Ectodermal cell (in vitro differentiated cells): ENCODE measurements around the gene COX6B2.

Experiments used
- H3K27ac ChIP-seq: 2 replicates; pipeline ENCODE4 v1.7.0; 2013; ENCODE audit warnings: mild to moderate bottlenecking, low read depth, low read length; ENCODE audit not compliant: insufficient read depth, poor library complexity, severe bottlenecking
- H3K27me3 ChIP-seq: 2 replicates; pipeline ENCODE4 v1.7.0; 2013; ENCODE audit warnings: mild to moderate bottlenecking, low read length; ENCODE audit not compliant: insufficient read depth, control insufficient read depth, poor library complexity, severe bottlenecking
- H3K36me3 ChIP-seq: one replicate; pipeline ENCODE4 v1.7.0; 2013; ENCODE audit warnings: low read length; ENCODE audit not compliant: control insufficient read depth, insufficient read depth
- H3K4me1 ChIP-seq: one replicate; pipeline ENCODE4 v1.7.0; 2013; ENCODE audit warnings: low read length; ENCODE audit not compliant: control insufficient read depth, insufficient read depth
- H3K4me3 ChIP-seq: 2 replicates; pipeline ENCODE4 v1.7.0; 2013; ENCODE audit warnings: low read depth, low read length, control low read depth; ENCODE audit not compliant: insufficient read depth
- H3K9me3 ChIP-seq: 2 replicates; pipeline ENCODE4 v1.7.0; 2013; ENCODE audit warnings: mild to moderate bottlenecking, low read length, moderate library complexity; ENCODE audit not compliant: control insufficient read depth
- WGBS, 2 experiments: methylation state at CpG; one replicate each; pipeline ENCODE4 v1.1.7; 2013; ENCODE audit warnings: missing lambda C conversion rate in 2 of 2; 5-methylcytosine and 5-hydroxymethylcytosine counted together

The COX6B2 gene

GRCh38 chr19:55389386-55390317 lies 35.1 kb upstream of the COX6B2 start:
- Histone ChIP-seq H3K4me1 (peaks cover 46% of the 10 kb centered on the region), H3K27me3 (no peaks in the 10 kb centered on the region), H3K36me3 (peaks cover 32% of the 10 kb centered on the region), H3K27ac (no peak overlapping the region), H3K9me3 (no peaks in the 10 kb centered on the region), H3K4me3 (no peak overlapping the region)
- WGBS, 2 experiments, result 82 to 85% methylated on average over 21 of the region's 21 CpGs

DNA sequence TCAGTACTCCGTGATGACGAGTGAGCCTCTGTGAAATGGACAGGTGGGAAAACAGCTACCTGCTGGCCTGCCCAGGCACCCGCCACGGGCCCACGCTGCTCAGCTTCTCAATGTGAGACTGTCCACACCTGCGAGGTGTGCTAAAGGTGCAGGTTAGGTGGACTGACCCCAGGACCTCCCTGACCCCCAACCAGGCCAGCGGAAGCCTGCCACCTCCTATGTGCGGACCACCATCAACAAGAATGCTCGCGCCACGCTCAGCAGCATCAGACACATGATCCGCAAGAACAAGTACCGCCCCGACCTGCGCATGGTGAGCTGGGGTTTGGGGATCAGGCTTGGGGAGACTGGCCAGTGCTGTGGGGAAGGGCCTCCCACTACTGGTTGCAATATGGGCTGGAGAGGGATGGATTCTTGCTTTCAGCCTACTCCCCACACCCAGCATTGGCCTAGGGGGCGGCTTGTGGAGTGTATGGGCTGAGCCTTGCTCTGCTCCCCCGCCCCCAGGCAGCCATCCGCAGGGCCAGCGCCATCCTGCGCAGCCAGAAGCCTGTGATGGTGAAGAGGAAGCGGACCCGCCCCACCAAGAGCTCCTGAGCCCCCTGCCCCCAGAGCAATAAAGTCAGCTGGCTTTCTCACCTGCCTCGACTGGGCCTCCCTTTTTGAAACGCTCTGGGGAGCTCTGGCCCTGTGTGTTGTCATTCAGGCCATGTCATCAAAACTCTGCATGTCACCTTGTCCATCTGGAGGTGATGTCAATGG lies 33.4 kb upstream of the COX6B2 start:
- H3K4me3 ChIP-seq, result no peak overlapping the region
- H3K4me1 ChIP-seq, result peaks cover 43% of the 10 kb centered on the region
- no peak overlapping the region for H3K27ac ChIP-seq
- no peaks in the 10 kb centered on the region for H3K9me3 ChIP-seq
- H3K27me3 ChIP-seq, result peaks cover 5% of the 10 kb centered on the region
- H3K36me3 ChIP-seq, result peaks cover 32% of the 10 kb centered on the region
- WGBS, 2 experiments, result 93 to 94% methylated on average over 24 of the region's 24 CpGs

- Histone ChIP-seq H3K4me1 (peaks cover 32% of the 10 kb centered on the region), H3K27ac (no peak overlapping the region), H3K9me3 (no peaks in the 10 kb centered on the region), H3K4me3 (peak overlapping the region; percentile 83), H3K27me3 (peaks cover 12% of the 10 kb centered on the region), H3K36me3 (peaks cover 32% of the 10 kb centered on the region)
- WGBS, 2 experiments, result 9% methylated on average over 33 of the region's 33 CpGs
Observed at GRCh38 chr19:55386493-55386971, 32.0 kb upstream of the COX6B2 start.

DNA sequence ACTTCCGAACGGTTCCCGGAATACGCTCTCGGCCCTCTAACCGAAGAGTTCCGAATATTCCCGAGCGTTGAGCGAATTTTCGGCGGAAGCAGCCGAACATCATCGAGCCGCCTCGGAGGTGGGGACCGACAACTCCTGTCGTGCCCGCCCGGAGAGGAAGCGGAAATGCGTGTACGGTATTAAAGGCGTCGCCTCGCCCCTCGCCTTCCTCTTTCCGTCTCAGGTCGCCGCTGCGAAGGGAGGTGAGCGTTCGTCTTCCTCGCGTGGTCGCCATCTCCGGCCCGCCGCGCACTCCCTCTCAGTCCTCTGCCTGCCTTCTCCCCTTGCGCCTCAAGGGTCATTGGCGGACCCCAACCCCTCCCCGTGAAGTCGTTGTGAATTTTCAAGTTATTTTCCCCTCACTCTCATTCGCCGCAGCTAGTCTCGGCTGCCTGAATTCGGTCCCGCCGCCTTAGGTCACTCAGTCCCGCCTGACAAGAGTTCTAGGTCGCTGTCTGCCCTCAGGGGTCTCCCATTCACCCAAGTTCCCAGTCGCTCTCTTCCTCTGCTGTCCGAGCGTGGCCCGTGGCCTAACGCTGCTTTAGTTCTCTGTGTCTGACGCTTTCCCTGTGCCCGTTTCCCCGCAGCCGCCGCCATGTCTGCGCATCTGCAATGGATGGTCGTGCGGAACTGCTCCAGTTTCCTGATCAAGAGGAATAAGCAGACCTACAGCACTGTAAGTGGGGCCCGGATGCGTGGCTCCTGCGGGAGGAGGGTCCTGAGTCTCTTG lies 31.4 kb upstream of the COX6B2 start, which contains the start of gene RPL28:
TSS of gene RPL28 (plus strand) at position 209 of the 769 bp plus-strand sequence. CDS start at position 635, 426 bp downstream.
- peak within 1 kb of the TSS; percentile 68 for H3K27ac ChIP-seq
- WGBS, 2 experiments, result 0% methylated on average over 68 of the region's 68 CpGs
- peaks cover 32% of the 10 kb centered on the region for H3K4me1 ChIP-seq
- peaks cover 12% of the 10 kb centered on the region for H3K27me3 ChIP-seq
- no peaks in the 10 kb centered on the region for H3K9me3 ChIP-seq
- H3K36me3 ChIP-seq, result peaks cover 32% of the 10 kb centered on the region
- H3K4me3 ChIP-seq, result peak within 1 kb of the TSS; percentile 83

DNA sequence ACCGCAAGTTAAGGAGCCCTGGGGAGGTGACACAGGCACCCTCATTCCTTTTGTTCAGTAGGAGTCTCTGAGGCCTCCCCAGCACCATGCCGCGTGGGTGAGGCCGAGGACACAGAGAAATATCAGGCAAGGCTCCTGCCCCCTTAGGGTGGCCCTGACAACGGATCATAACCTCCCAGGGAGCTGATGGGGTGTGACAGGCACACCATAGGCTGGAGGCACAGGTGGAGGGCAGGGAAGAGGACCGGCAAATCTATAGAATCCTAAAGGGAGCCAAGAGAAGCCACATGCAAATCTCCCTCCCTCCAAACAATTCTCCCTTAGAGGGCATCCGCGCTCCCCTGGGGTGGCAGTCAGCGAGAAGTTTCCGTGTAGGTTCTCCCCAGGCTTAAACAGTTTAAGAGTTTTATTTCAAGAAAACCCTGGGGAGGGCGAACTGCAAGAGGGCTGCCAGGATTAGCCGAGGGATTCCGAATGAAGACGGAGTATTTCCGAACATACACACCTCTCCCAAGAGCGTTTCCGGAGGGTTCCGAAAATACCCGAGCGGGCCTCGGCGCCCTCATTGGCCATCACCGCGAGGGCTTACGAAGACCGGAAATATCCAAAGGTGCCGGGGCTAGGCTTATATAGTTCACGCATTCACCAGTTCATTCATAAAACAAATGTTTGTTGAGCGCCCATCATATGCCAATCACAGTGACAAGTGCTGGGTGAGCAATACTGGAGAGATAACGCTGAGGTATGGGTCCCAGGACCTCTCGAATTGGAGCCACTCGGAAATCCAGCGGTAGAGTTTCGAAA lies 30.6 kb upstream of the COX6B2 start:
- Histone ChIP-seq H3K27ac (peak overlapping the region; percentile 68), H3K27me3 (peaks cover 12% of the 10 kb centered on the region)
- WGBS, 2 experiments, result 8% methylated on average over 34 of the region's 34 CpGs

DNA sequence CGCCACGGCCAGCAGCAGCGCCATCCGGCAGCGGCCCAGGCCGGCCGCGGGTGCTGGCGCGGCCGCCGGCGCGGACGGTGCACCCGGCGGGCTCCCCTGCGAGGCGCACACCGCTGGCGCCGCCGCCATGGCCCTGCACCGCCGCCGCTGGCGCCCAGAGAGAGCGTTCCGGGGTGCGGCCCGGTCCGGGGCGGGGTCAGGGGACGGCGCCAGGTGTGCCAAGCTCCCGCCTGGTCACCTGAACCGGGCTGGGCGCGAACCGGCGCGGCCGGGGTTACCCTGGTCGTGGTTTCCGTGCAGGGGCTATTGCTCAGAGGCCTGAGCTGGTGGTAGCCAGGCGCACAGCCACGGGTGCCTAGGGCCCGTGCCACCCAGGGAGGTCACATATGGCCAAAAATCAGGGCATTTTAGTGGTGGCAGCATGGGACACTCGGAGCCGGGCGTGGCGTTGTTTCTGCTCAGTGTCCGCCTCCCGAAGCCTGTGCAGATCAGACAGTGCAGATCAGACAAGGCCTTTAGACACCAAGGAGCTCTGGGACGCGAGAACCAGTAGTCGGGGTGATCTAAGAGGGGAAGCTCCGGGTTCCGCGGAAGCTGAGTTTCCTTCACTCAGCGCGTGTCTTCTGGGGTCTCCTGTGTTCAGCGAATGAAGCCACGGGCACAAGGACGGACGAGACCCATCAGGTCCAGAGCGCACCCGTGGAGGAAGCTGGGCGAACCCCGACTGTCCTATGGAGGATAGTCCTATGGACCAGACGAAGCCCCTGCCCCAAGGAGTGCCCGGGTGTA lies 29.8 kb upstream of the COX6B2 start, which contains the start of gene TMEM238:
TSS of gene TMEM238 (minus strand) at position 162 of the 789 bp plus-strand sequence. CDS start at position 129, 33 bp downstream.
- Histone ChIP-seq H3K27ac (peak within 1 kb of the TSS; percentile 31), H3K36me3 (peaks cover 25% of the 10 kb centered on the region), H3K27me3 (peaks cover 15% of the 10 kb centered on the region), H3K4me3 (peak within 1 kb of the TSS; percentile 83), H3K4me1 (peaks cover 24% of the 10 kb centered on the region), H3K9me3 (no peaks in the 10 kb centered on the region)
- 35 to 38% methylated on average over 72 of the region's 72 CpGs for WGBS, 2 experiments

More for the DNA sequence above, 30.6 kb upstream of the COX6B2 start:
- H3K9me3 ChIP-seq, result no peaks in the 10 kb centered on the region
- H3K36me3 ChIP-seq, result peaks cover 32% of the 10 kb centered on the region
- peaks cover 32% of the 10 kb centered on the region for H3K4me1 ChIP-seq
- peak overlapping the region; percentile 83 for H3K4me3 ChIP-seq

- H3K4me3 ChIP-seq, result peak overlapping the region; percentile 43
- peaks cover 26% of the 10 kb centered on the region for H3K4me1 ChIP-seq
- whole genome bisulfite sequencing, 2 experiments, result 5% methylated on average over 88 of the region's 88 CpGs
- no peak overlapping the region for H3K27ac ChIP-seq
- no peaks in the 10 kb centered on the region for H3K9me3 ChIP-seq
- H3K27me3 ChIP-seq, result peaks cover 22% of the 10 kb centered on the region
- peaks cover 17% of the 10 kb centered on the region for H3K36me3 ChIP-seq
Observed at GRCh38 chr19:55383279-55384130, 29.0 kb upstream of the COX6B2 start.

DNA sequence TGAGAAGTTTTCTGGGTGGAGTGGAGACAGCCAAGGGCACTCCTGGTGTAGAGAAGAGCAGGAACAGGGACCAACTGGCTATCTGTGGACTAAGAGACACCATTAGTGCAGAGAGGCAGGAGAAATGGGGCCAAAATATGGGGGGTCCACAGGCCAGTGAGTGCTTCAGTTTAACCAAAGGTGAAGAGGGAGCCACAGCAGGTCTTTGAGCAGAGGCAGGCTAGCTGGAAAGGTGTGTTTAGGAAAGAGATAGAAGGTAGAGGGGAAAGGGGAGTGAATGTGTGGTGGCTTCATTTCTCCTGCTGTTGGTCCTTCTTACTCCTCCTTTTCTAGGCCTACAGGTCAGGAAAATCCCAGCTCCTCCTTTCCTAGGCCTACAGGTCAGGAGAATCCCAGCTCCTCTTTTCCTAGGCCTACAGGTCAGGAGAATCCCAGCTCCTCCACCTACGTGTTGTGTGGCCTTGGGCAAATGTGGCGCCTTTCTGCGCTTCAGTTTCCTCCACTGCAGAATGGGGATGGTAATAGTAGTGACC lies 28.1 kb upstream of the COX6B2 start:
- WGBS, 2 experiments, result 98 to 100% methylated on average over 3 of the region's 3 CpGs
- H3K4me3 ChIP-seq, result no peak overlapping the region
- H3K36me3 ChIP-seq, result peaks cover 7% of the 10 kb centered on the region
- no peaks in the 10 kb centered on the region for H3K9me3 ChIP-seq
- H3K27me3 ChIP-seq, result peaks cover 31% of the 10 kb centered on the region
- no peak overlapping the region for H3K27ac ChIP-seq
- H3K4me1 ChIP-seq, result peaks cover 26% of the 10 kb centered on the region
